Trophoblast cell (in vitro differentiated cells and primary cell): ENCODE results near the gene MYO16.

Experiments
- DNase-seq, 2 donors: peaks; one replicate each; pipeline ENCODE4 v3.0.0-alpha.2; 2016
- H2AFZ ChIP-seq: 2 replicates; pipeline ENCODE4 v1.6.1; 2013; ENCODE audit warnings: low read length, moderate library complexity, mild to moderate bottlenecking; ENCODE audit not compliant: insufficient read depth, poor library complexity
- H2AK5ac ChIP-seq: 2 replicates; pipeline ENCODE4 v1.6.1; 2013; ENCODE audit warnings: mild to moderate bottlenecking, low read length
- H2BK120ac ChIP-seq: 2 replicates; pipeline ENCODE4 v1.6.1; 2013; ENCODE audit warnings: low read length, mild to moderate bottlenecking, moderate library complexity; ENCODE audit not compliant: insufficient read depth, poor library complexity
- H2BK12ac ChIP-seq: 2 replicates; pipeline ENCODE4 v1.6.1; 2013; ENCODE audit warnings: mild to moderate bottlenecking, low read length, moderate library complexity
- H2BK5ac ChIP-seq: 2 replicates; pipeline ENCODE4 v1.6.1; 2013; ENCODE audit warnings: low read length, low read depth, moderate library complexity, mild to moderate bottlenecking; ENCODE audit not compliant: poor library complexity
- H3K14ac ChIP-seq: 2 replicates; pipeline ENCODE4 v1.6.1; 2013; ENCODE audit warnings: mild to moderate bottlenecking, low read length
- H3K18ac ChIP-seq: 2 replicates; pipeline ENCODE4 v1.6.1; 2013; ENCODE audit warnings: mild to moderate bottlenecking, low read length
- H3K23ac ChIP-seq: 2 replicates; pipeline ENCODE4 v1.6.1; 2013; ENCODE audit warnings: low read length
- H3K27ac ChIP-seq: 2 replicates; pipeline ENCODE4 v1.5.1; 2013; ENCODE audit warnings: low read depth, mild to moderate bottlenecking, inconsistent platforms, low read length, moderate library complexity
- H3K27me3 ChIP-seq: 2 replicates; pipeline ENCODE4 v1.6.1; 2013; ENCODE audit warnings: inconsistent platforms, mild to moderate bottlenecking, low read length, moderate library complexity; ENCODE audit not compliant: insufficient read depth
- H3K36me3 ChIP-seq, 2 experiments: 1 replicate in 1 of 2; 2 replicates in 1 of 2; pipeline ENCODE4 v1.6.1; 2013; ENCODE audit warnings: low read length in 2 of 2, mild to moderate bottlenecking in 2 of 2, moderate library complexity in 1 of 2; ENCODE audit not compliant: insufficient read depth in 2 of 2, control insufficient read depth in 1 of 2
- H3K4ac ChIP-seq: 2 replicates; pipeline ENCODE4 v1.6.1; 2013; ENCODE audit warnings: low read depth, mild to moderate bottlenecking, low read length, moderate library complexity
- H3K4me1 ChIP-seq, 2 experiments: 1 replicate in 1 of 2; 2 replicates in 1 of 2; pipeline ENCODE4 v1.6.1; 2013; ENCODE audit warnings: low read length in 2 of 2, mild to moderate bottlenecking in 2 of 2, moderate library complexity in 1 of 2; ENCODE audit not compliant: insufficient read depth in 2 of 2, control insufficient read depth in 1 of 2
- H3K4me2 ChIP-seq: 2 replicates; pipeline ENCODE4 v1.6.1; 2013; ENCODE audit warnings: inconsistent platforms, mild to moderate bottlenecking, low read length, moderate library complexity
- H3K4me3 ChIP-seq: 2 replicates; pipeline ENCODE4 v1.5.1; 2013; ENCODE audit warnings: mild to moderate bottlenecking, low read depth, low read length, inconsistent platforms
- H3K79me1 ChIP-seq: one replicate; pipeline ENCODE4 v1.6.1; 2013; ENCODE audit warnings: low read length
- H3K79me2 ChIP-seq: 2 replicates; pipeline ENCODE4 v1.6.1; 2013; ENCODE audit warnings: low read length, mild to moderate bottlenecking; ENCODE audit not compliant: control insufficient read depth, insufficient read depth, poor library complexity
- H3K9ac ChIP-seq: 2 replicates; pipeline ENCODE4 v1.6.1; 2013; ENCODE audit warnings: mild to moderate bottlenecking, low read length
- H3K9me3 ChIP-seq: 2 replicates; pipeline ENCODE4 v1.6.1; 2013; ENCODE audit warnings: low read depth, mild to moderate bottlenecking, control low read depth, inconsistent platforms, low read length; ENCODE audit not compliant: insufficient read depth
- H4K12ac ChIP-seq: 2 replicates; pipeline ENCODE4 v1.6.1; 2013; ENCODE audit warnings: low read depth, mild to moderate bottlenecking, low read length, moderate library complexity
- H4K8ac ChIP-seq: 2 replicates; pipeline ENCODE4 v1.6.1; 2013; ENCODE audit warnings: low read depth, mild to moderate bottlenecking, low read length, moderate library complexity
- H4K91ac ChIP-seq: one replicate; pipeline ENCODE4 v1.6.1; 2013; ENCODE audit warnings: low read depth, mild to moderate bottlenecking, low read length, moderate library complexity
- WGBS: extraction: QIAGEN DNeasy Blood & Tissue Kit; methylation state at CpG from one replicate; pipeline ENCODE4 v1.1.7; 2013; ENCODE audit warnings: missing lambda C conversion rate; ENCODE audit not compliant: insufficient read length, insufficient coverage; ENCODE audit errors: extremely low coverage; 5-methylcytosine and 5-hydroxymethylcytosine counted together

MYO16 gene

DNA sequence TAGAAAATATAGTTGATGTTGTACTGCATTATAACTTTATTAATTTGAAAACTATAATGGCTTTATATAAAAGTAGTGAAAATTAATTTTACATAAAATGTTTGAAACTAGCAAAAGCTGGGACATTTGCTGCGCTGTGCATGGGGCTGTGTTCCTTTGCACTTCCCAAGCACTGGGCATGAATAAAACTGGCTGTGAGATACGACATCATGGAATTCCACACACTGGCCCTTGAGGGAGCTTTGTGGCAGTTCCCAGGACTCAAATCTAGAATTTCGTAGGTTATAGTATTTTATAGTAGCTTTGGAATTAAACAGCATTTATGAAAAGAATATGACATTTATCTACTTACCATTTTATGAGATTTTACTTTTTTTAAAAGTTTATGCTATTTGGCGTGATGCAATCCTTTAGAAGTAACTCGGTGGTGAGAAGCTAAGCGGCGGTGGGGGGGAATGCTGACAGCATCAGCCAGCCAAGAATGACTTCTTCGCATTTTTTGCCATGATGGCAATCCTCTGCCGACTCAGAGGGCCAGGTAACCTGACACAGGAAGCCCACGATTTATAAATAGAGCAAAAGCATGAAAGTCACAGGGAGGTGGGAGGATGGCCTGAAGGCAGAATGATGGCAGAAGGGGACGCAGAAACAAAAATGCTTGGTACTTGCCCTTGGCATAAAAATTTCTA, 553.5 kb downstream of the MYO16 start:
- no peak overlapping the region for H4K91ac ChIP-seq
- no peak overlapping the region for H4K8ac ChIP-seq
- H3K4ac ChIP-seq: no peak overlapping the region
- no peak overlapping the region for H3K4me3 ChIP-seq
- no peaks in the 10 kb centered on the region for H3K36me3 ChIP-seq
- H3K14ac ChIP-seq: no peak overlapping the region
- no CpG with 5 or more reads among the region's 11 CpGs for WGBS
- no peak overlapping the region for H2AK5ac ChIP-seq
- H3K79me2 ChIP-seq: no peaks in the 10 kb centered on the region
- no peak overlapping the region for H3K23ac ChIP-seq
- peaks cover 0 to 5% of the 10 kb centered on the region in 2 experiments for H3K4me1 ChIP-seq
- no peak overlapping the region for H3K4me2 ChIP-seq
- H3K27me3 ChIP-seq: no peaks in the 10 kb centered on the region
- no peaks in the 10 kb centered on the region for H3K79me1 ChIP-seq
- no peak overlapping the region for H2BK12ac ChIP-seq
- H2BK5ac ChIP-seq: no peak overlapping the region
- no peaks in the 10 kb centered on the region for H3K9me3 ChIP-seq
- H3K18ac ChIP-seq: no peak overlapping the region
- H2AFZ ChIP-seq: no peak overlapping the region
- no peak overlapping the region for H3K9ac ChIP-seq
- H3K27ac ChIP-seq: no peak overlapping the region
- DNase-seq: peak in 1 of 2 donors; percentile 43
- H2BK120ac ChIP-seq: no peak overlapping the region
- H4K12ac ChIP-seq: no peak overlapping the region

- H2BK12ac ChIP-seq: no peak overlapping the region
- H3K9me3 ChIP-seq: no peaks in the 10 kb centered on the region
- no peak overlapping the region for H3K9ac ChIP-seq
- H3K27ac ChIP-seq: no peak overlapping the region
- no peak overlapping the region for H3K4me2 ChIP-seq
- no peaks in the 10 kb centered on the region for H3K4me1 ChIP-seq
- no peak overlapping the region for H2AK5ac ChIP-seq
- H3K4ac ChIP-seq: no peak overlapping the region
- H3K18ac ChIP-seq: no peak overlapping the region
- no peaks in the 10 kb centered on the region for H3K79me2 ChIP-seq
- H3K36me3 ChIP-seq: no peaks in the 10 kb centered on the region
- DNase-seq: no peak
- H2AFZ ChIP-seq: no peak overlapping the region
- no peaks in the 10 kb centered on the region for H3K79me1 ChIP-seq
- H3K23ac ChIP-seq: no peak overlapping the region
- H4K8ac ChIP-seq: no peak overlapping the region
- WGBS: no CpG with 5 or more reads among the region's 3 CpGs
- H3K27me3 ChIP-seq: no peaks in the 10 kb centered on the region
- no peak overlapping the region for H2BK120ac ChIP-seq
- H2BK5ac ChIP-seq: no peak overlapping the region
- no peak overlapping the region for H4K12ac ChIP-seq
- H3K14ac ChIP-seq: no peak overlapping the region
- no peak overlapping the region for H3K4me3 ChIP-seq
- H4K91ac ChIP-seq: no peak overlapping the region
Measured at GRCh38 chr13:109191413-109191812, 562.0 kb downstream of the MYO16 start.

DNA sequence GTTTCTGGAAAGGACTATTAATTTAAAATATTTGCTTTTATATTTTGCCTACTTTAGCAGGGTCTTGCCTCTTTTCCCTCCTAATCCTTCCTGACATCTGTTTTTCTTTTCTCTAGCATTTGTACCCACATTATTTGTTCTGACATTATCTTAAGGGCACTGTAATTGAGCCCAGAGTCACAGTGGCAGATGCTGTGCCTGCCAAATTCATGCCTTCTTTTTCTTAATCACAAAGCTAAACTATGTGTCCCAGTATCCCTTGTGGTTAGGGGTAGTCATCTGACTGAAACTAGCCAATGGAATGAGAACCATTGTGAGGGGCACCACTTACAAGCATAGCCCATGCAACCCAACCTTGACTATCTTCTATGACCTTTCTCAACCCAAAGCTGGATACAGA, 562.9 kb downstream of the MYO16 start:
- no peak overlapping the region for H2BK120ac ChIP-seq
- no peak overlapping the region for H2AK5ac ChIP-seq
- H3K4me2 ChIP-seq: no peak overlapping the region
- H4K12ac ChIP-seq: no peak overlapping the region
- H3K14ac ChIP-seq: no peak overlapping the region
- H3K27me3 ChIP-seq: no peaks in the 10 kb centered on the region
- no peaks in the 10 kb centered on the region for H3K79me2 ChIP-seq
- H4K8ac ChIP-seq: no peak overlapping the region
- no peaks in the 10 kb centered on the region for H3K36me3 ChIP-seq
- H3K18ac ChIP-seq: no peak overlapping the region
- H2BK5ac ChIP-seq: no peak overlapping the region
- H4K91ac ChIP-seq: no peak overlapping the region
- H3K4ac ChIP-seq: no peak overlapping the region
- DNase-seq: no peak
- no peak overlapping the region for H3K27ac ChIP-seq
- no peaks in the 10 kb centered on the region for H3K4me1 ChIP-seq
- no peak overlapping the region for H2BK12ac ChIP-seq
- no peak overlapping the region for H3K9ac ChIP-seq
- no peak overlapping the region for H3K4me3 ChIP-seq
- no peaks in the 10 kb centered on the region for H3K79me1 ChIP-seq
- no peak overlapping the region for H3K23ac ChIP-seq
- no peak overlapping the region for H2AFZ ChIP-seq
- H3K9me3 ChIP-seq: no peaks in the 10 kb centered on the region

GRCh38 chr13:109196948-109197347, 567.5 kb downstream of the MYO16 start:
- Histone ChIP-seq H3K79me1 (no peaks in the 10 kb centered on the region), H3K79me2 (no peaks in the 10 kb centered on the region), H3K23ac (no peak overlapping the region), H3K4me3 (no peak overlapping the region), H4K91ac (no peak overlapping the region), H2AFZ (no peak overlapping the region), H3K4me2 (no peak overlapping the region), H4K12ac (no peak overlapping the region), H3K14ac (no peak overlapping the region), H2BK5ac (no peak overlapping the region), H3K36me3 (no peaks in the 10 kb centered on the region), H2BK12ac (no peak overlapping the region), H3K18ac (no peak overlapping the region), H2BK120ac (peak overlapping the region; percentile 51), H3K27me3 (no peaks in the 10 kb centered on the region), H3K4ac (no peak overlapping the region), H3K9me3 (no peaks in the 10 kb centered on the region), H3K9ac (no peak overlapping the region), H3K27ac (no peak overlapping the region), H3K4me1 (no peaks in the 10 kb centered on the region), H2AK5ac (no peak overlapping the region), H4K8ac (no peak overlapping the region)
- WGBS: no CpG with 5 or more reads among the region's 9 CpGs
- peak in 1 of 2 donors; percentile 31 for DNase-seq
